Measurements from ENCODE around the gene ABCA8.
"Not testable (repeated sequence)": the region's sequence is repeated elsewhere in the genome, so short reads cannot be mapped to it uniquely, and the experiment has no call there.

Gene ABCA8

GRCh38 chr17:68829211-68829610, 126.0 kb downstream of the ABCA8 start:
- DNase-seq (ENCODE audit: low read depth): no peak
- H3K4me3 ChIP-seq (ENCODE audit: low read length): no peak overlapping the region
- TF ChIP-seq, protein P1, sequence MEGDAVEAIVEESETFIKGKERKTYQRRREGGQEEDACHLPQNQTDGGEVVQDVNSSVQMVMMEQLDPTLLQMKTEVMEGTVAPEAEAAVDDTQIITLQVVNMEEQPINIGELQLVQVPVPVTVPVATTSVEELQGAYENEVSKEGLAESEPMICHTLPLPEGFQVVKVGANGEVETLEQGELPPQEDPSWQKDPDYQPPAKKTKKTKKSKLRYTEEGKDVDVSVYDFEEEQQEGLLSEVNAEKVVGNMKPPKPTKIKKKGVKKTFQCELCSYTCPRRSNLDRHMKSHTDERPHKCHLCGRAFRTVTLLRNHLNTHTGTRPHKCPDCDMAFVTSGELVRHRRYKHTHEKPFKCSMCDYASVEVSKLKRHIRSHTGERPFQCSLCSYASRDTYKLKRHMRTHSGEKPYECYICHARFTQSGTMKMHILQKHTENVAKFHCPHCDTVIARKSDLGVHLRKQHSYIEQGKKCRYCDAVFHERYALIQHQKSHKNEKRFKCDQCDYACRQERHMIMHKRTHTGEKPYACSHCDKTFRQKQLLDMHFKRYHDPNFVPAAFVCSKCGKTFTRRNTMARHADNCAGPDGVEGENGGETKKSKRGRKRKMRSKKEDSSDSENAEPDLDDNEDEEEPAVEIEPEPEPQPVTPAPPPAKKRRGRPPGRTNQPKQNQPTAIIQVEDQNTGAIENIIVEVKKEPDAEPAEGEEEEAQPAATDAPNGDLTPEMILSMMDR (IDR thresholded peaks at IDR 0.05; ENCODE audit: insufficient read depth, low read depth, low read length, missing control alignments): no peak

- no peak overlapping the region for H3K4me3 ChIP-seq (ENCODE audit: low read length)
- TF ChIP-seq, protein P1 (IDR thresholded peaks at IDR 0.05; ENCODE audit: insufficient read depth, low read depth, low read length, missing control alignments): no peak
- DNase-seq (ENCODE audit: low read depth): no peak
Observed at GRCh38 chr17:68824707-68825106, 130.5 kb downstream of the ABCA8 start.

GRCh38 chr17:68824185-68824584, 131.0 kb downstream of the ABCA8 start:
- not testable (repeated sequence) for H3K4me3 ChIP-seq (ENCODE audit: low read length); DNase-seq (ENCODE audit: low read depth)

DNA sequence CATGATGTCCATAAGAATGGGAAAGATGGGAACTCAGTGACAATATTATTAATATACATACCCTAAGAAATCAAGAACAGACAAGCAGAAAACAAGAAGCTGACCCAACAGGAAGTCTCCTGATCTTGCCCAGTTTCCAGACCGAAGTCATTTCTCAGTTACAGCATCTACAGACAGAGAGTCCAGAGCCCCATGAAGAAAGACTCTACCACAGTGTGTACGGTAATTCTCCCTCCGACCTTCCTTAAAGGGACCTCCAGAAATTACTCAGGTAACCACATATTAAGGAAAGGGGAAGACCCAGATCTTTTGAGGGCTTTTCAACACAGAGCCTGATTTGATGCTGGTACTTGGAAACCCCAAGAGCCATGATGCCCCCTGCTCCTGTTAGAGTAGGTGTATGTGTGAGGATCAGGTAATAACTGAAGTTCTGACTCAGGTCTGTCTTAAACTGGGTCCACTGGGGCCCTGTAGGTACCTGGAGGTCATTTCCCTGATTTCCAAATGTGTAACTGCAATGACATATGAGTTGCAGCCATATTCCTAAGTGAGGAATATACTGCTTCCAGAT, 132.4 kb downstream of the ABCA8 start:
- DNase-seq (ENCODE audit: low read depth): no peak
- no peak overlapping the region for H3K4me3 ChIP-seq (ENCODE audit: low read length)
- TF ChIP-seq, protein P1 (IDR thresholded peaks at IDR 0.05; ENCODE audit: insufficient read depth, low read depth, low read length, missing control alignments): no peak

- no peak overlapping the region for H3K4me3 ChIP-seq (ENCODE audit: low read length)
- peak; percentile 88 for DNase-seq (ENCODE audit: low read depth)
Observed at GRCh38 chr17:68821860-68822696, 133.1 kb downstream of the ABCA8 start.

DNA sequence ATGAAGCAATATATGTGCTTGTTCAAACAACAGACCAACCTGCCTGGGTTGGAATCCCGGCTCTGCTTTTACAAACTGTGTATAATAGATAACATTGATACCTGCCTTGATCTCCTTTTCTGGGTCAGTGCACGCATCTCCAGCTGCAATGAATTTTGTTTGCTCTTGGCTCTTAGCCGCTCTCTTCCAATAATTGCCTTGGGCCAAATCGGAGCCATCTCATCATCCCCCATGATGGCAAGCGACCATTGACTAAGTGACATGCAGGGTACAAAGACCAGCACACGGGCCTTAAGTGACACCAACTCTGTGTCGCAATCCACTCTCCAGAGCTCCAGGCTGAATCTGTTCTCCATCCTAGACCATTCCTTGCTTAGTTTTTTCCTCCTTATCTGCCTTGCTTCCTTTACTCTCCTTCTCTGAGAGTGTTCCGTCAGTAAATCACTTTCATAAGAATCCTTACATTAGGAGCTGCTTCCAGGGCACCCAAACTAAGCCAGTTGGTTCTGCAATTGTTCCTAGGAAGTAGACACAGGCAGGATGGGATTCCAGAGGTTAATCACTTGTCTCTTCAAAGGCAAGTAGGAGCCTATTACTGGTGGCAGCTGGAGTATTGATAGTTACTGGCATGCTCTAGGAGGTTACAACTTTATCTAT, 134.2 kb downstream of the ABCA8 start:
- no peak for DNase-seq (ENCODE audit: low read depth)
- no peak overlapping the region for H3K4me3 ChIP-seq (ENCODE audit: low read length)
- TF ChIP-seq, protein P1 (IDR thresholded peaks at IDR 0.05; ENCODE audit: insufficient read depth, low read depth, low read length, missing control alignments): no peak

More at GRCh38 chr17:68821860-68822696, 133.1 kb downstream of the ABCA8 start:
- TF ChIP-seq, protein P1 (IDR thresholded peaks at IDR 0.05; ENCODE audit: insufficient read depth, low read depth, low read length, missing control alignments): no peak

DNA sequence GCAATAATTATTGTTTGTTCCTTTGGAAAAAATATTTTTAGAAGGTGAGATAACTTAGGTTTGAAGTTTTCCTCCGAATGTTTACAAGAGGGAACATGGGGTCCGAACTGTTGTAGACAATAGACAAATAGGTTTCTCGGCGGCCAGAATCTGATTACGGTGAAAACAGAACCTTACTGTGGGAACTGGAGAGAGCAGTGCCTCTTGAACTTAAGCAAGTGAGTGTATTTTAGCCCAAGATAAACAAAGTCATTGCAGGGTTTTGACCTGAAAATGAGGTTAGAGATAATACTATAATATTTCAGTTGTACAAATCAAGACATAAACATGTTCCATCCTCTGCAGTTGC, 134.7 kb downstream of the ABCA8 start:
- no peak overlapping the region for H3K4me3 ChIP-seq (ENCODE audit: low read length)
- TF ChIP-seq, protein P1 (IDR thresholded peaks at IDR 0.05; ENCODE audit: insufficient read depth, low read depth, low read length, missing control alignments): no peak
- DNase-seq (ENCODE audit: low read depth): no peak
